ENCODE measurements around the gene MAP3K20.

DNA sequence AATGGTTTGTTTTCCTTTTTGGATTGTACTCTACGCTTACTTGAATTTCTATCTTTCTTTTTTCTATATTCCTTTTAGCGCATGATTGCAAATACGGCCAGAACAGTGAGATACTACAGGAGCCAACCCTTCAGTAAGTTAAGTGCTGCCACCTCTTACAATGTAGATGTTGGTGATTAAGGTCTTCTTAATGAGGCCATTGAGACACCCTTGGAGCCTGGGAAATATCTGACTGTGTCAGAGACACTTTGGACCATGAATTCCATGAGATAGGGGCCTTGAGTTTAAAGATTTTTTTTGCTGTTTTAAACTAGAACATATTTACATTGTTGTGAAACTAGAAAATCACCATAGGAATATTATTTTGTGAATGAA is 27.1 kb upstream of the MAP3K20 start:
- TF ChIP-seq NRF1 (IDR thresholded peaks at IDR 0.05; ENCODE audit: low read depth, low read length) (no peak), JUND (IDR thresholded peaks at IDR 0.05; ENCODE audit: low read length) (no peak), EZH2 (IDR thresholded peaks at IDR 0.05; ENCODE audit: low read depth, low read length, severe bottlenecking) (no peak), JUN (IDR thresholded peaks at IDR 0.05; ENCODE audit: low read depth, low read length) (no peak), GTF2F1 (IDR thresholded peaks at IDR 0.05; ENCODE audit: borderline replicate concordance, low read depth, low read length) (no peak), RNF2 (IDR thresholded peaks at IDR 0.05; ENCODE audit: borderline replicate concordance, low read depth, low read length, missing control alignments, poor library complexity, severe bottlenecking) (no peak), POLR2A (IDR thresholded peaks at IDR 0.05; ENCODE audit: control extremely low read depth in 1 of 2, low read depth in 2 of 2, low read length in 2 of 2) (no peak), CBX8 (IDR thresholded peaks at IDR 0.05; ENCODE audit: borderline replicate concordance, low read depth, low read length) (no peak)
- TF ChIP-seq, protein P1, sequence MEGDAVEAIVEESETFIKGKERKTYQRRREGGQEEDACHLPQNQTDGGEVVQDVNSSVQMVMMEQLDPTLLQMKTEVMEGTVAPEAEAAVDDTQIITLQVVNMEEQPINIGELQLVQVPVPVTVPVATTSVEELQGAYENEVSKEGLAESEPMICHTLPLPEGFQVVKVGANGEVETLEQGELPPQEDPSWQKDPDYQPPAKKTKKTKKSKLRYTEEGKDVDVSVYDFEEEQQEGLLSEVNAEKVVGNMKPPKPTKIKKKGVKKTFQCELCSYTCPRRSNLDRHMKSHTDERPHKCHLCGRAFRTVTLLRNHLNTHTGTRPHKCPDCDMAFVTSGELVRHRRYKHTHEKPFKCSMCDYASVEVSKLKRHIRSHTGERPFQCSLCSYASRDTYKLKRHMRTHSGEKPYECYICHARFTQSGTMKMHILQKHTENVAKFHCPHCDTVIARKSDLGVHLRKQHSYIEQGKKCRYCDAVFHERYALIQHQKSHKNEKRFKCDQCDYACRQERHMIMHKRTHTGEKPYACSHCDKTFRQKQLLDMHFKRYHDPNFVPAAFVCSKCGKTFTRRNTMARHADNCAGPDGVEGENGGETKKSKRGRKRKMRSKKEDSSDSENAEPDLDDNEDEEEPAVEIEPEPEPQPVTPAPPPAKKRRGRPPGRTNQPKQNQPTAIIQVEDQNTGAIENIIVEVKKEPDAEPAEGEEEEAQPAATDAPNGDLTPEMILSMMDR (IDR thresholded peaks at IDR 0.05; ENCODE audit: control extremely low read depth in 1 of 3, insufficient read depth in 1 of 3, low read depth in 1 of 3, low read length in 3 of 3), result no peak
- TF ChIP-seq, protein P2, sequence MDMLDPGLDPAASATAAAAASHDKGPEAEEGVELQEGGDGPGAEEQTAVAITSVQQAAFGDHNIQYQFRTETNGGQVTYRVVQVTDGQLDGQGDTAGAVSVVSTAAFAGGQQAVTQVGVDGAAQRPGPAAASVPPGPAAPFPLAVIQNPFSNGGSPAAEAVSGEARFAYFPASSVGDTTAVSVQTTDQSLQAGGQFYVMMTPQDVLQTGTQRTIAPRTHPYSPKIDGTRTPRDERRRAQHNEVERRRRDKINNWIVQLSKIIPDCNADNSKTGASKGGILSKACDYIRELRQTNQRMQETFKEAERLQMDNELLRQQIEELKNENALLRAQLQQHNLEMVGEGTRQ (IDR thresholded peaks at IDR 0.05; ENCODE audit: low read length), result no peak

Measured in H1 (cell line).